HG03159 (cell line): ENCODE data around the gene ZSWIM7.
"Not testable (repeated sequence)": the region's sequence is repeated elsewhere in the genome, so short reads cannot be mapped to it uniquely, and the experiment has no call there.

Source experiments
- ATAC-seq: cut with Tn5 transposase; IDR thresholded peaks from one replicate; pipeline ENCODE4 v1.9.1; 2021; ENCODE audit warnings: mild to moderate bottlenecking, moderate library complexity; ENCODE audit not compliant: unreplicated experiment

ZSWIM7 gene

DNA sequence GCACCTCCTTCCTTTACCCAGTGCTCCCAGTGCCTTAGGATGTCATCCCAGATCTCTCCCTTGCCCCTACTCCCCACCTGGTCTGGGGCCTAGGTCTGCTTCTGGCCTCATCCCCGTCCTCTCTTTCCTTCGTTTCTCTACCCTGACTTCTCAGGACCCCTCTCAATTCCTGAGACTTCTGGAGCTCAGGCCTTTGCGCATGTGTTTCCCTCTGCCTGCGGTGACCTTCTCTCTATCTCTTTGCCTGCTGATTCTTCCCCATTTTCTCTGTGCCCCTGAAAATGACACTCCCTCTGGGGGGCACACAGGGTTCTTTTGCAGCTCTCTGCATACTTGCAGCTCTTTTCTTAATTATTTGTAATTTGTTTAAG, 41.0 kb downstream of the ZSWIM7 start:
- no peak for ATAC-seq

- ATAC-seq: no peak
Measured at GRCh38 chr17:15957608-15958307, 41.7 kb downstream of the ZSWIM7 start.

DNA sequence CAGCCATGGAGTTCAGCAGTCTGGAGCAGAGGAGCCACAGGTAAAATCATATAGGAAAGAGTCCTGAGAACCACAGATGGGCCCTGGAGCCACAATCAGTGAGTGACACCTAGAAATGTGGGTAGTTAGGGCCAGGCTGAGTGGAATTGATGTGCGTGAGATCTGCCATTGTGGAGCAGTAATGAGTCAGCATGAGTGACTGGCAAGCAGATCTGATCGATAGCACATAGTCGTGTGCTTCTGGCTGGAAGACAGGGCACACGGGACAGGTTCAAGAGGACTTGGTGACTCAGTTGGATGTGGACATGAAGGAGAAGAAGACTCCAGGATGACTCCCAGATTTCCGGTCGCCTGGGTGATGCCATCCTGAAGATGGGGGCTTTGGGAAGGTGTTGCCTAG, 42.3 kb downstream of the ZSWIM7 start:
- no peak for ATAC-seq

- no peak for ATAC-seq
Measured at GRCh38 chr17:15955793-15956541, 43.5 kb downstream of the ZSWIM7 start.

DNA sequence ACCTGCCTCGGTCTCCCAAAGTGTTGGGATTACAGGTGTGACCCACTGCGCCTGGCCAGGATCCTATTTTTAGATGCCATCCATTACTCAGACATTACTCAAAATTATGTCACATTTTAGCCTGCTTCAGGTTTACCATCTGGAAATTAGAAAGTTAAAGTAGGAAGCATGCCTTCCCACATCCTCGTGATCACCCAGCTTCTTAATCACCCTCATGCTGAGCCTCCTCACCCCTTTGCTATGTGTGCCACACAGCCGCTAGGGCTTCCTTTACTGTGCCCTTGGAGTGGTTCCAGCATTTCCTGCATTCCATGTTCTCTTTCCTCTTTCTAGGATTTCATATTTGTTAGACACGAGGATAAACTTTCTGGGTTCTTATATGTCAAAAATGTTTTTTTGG, 45.3 kb downstream of the ZSWIM7 start:
- ATAC-seq: no peak

DNA sequence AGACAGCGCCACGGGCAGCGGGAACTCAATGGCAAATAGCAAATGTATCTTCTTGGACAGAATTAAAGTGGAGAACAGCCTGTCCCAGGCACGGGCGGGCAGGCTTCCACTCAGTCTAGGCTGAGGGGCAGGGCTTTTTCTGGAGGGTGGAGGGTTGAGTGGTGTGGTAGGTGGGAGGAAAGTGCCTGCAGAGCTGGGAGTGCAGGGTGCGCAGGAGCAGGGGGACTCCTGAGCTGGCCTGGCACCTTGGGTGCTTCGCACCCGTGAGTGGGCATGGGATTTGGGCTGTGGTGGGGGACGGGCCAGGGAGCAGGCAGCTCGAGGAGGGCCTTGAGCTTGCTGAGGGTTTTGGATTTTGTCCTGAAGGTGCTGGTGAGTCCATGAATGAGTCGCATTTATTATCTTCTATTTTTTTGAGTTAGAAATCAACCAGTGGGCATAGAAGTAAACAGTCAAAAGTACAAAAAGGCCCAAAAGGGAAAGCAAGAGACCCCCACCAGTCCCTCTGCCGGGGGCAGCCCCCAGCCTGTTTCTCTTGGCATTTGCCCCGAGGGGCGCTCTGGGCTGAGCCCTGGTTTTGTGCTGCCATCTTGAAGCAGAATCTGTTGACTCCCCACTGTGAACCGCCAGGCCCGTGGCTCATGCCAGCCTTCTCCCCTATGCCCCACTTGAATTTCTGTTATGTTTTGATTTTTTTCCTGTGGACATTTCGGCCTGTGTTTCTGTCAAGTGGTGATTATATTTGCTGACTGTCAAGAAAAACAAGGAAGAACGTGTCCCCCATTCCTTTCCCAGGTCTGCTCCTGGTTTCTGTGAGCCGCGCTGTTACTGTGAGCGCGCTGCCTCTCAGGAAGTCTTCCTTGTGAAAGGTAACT, 46.4 kb downstream of the ZSWIM7 start:
- ATAC-seq: no peak

- ATAC-seq: no peak
Measured at GRCh38 chr17:15952048-15952532, 47.4 kb downstream of the ZSWIM7 start.

DNA sequence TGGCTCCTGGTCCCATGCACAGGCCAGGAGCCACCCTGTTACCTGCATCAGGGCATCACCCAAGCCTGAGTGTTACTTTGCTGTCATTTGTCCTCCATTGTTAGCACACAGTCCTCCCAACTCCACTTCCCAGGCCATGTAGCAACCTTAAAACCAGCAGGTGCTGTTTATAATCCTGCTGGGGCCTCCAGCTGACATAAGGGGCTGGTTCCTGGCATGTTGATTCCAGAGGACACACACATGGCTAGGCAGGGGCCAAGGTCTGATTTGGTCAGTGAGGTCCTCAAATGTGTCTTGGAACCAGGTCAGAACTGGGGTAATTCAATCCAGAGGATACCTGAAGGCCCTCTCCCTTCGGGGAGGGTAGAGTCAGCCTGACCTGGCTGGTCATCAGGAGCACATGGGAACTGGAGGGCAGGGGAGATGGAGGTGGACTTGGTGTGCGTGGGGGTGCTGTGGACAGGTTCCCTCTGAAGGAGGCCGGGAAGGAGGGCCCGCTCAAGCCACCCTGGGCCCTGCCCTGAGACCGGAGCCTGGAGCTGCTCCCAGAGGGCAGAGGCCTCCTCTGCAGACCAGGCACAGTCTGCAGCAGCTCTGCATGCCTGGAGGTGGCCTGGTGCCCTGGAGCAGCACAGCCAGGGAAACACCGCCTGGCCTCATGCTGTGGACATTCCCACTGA, 48.0 kb downstream of the ZSWIM7 start:
- ATAC-seq: no peak

- ATAC-seq: no peak
Measured at GRCh38 chr17:15947976-15948752, 51.3 kb downstream of the ZSWIM7 start.

- ATAC-seq: no peak
Measured at GRCh38 chr17:15947271-15947670, 52.2 kb downstream of the ZSWIM7 start.

DNA sequence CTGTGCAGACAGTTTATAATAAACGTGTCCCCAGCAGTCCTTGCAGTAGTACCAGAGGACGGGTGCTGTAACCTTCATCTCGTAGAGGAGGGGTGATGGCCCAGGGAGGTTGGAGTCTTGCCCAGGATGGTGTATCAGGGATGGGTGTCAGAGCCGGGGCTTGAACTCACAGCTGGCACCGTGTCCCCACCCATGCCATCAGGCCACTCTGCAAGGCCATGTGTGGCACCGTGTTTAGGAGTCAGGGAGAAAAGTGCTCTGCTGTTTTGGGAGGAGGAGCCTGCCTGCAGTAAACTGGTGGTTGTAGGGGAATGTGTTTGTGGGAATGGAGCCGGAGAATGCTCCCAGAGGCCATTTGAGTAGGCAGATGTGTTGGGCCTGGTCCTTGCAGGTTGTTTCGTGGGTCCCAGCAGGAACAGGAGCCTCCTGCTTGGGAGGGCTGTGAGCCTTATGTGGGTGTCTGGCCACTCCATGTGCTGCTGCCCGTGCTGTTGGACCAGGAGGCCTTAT, 52.8 kb downstream of the ZSWIM7 start:
- no peak for ATAC-seq

DNA sequence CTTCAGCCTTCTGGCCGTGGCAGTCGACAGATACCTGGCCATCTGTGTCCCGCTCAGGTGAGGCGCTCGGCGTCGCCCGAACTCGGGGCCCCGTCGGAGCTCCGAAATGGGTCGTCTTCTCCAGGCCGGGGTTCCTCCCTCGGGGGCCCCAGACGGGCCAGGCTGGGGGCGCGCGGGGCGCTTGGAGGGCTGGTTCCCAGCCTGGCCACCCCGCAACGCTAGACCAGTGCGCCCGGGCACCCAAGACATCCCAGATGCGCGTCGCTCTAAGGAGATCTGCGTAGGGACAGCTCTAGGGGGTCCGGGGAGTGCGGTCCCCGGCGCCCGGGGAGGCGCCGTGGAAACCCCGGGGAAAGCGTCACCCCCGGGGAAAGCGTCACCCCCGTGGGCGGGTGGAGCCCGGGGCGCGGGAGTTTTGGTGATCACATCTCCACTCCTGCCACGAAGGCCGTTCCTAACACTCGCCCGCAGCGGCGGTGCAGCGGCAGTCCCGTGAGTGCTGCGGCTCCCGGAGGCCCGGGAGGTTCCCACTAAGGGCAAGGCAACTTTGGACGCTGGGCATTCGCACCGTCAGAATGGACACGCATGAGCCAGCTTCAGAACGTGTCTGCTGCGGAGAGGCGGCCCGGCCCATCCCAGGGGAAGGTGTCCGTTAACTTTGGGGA, 53.8 kb downstream of the ZSWIM7 start:
- ATAC-seq: no peak

GRCh38 chr17:15944759-15945526, 54.6 kb downstream of the ZSWIM7 start, which contains the start of gene ADORA2B:
ADORA2B (plus strand) TSS chr17:15945130; CDS start chr17:15945249, 119 bp downstream.
- no peak for ATAC-seq

- no peak for ATAC-seq
Measured at GRCh38 chr17:15943971-15944758, 55.3 kb downstream of the ZSWIM7 start.

- no peak for ATAC-seq
Measured at GRCh38 chr17:15942207-15942833, 57.2 kb downstream of the ZSWIM7 start.

GRCh38 chr17:15941781-15942180, 57.7 kb downstream of the ZSWIM7 start:
- ATAC-seq: no peak

DNA sequence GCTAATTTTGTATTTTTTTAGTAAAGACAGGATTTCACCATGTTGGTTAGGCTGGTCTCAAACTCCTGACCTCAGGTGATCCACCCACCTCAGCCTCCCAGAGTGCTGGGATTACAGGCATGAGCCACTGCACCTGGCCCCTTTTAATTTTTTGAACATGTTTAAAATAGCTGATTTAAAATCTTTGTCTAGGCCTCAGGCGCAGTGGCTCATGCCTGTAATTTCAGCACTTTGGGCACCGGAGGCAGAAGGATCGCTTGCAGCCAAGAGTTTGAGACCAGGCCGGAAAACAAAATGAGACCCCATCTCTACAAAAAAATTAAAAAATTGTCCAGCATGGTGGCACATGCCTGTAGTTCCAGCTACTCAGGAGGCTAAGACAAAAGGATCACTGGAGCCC, 63.0 kb downstream of the ZSWIM7 start:
- ATAC-seq: not testable (repeated sequence)
